Tibial artery (tissue), 4 donors: Measurements from ENCODE around the gene GLDN.

Experiments
- DNase-seq, 2 donors: peaks; one replicate each; pipeline ENCODE4 v3.0.0-alpha.2; 2019
- H3K27ac ChIP-seq, 2 donors: fragments of 200-600 bp; sonication (generic) in 1 of 2; 1 replicate in 1 of 2; 2 replicates in 1 of 2; pipeline ENCODE4 v1.5.1; 2018 to 2019; ENCODE audit warnings: mild to moderate bottlenecking in 1 of 2
- H3K27me3 ChIP-seq, 2 donors: fragments of 200-600 bp; sonication (generic) in 1 of 2; one replicate each; pipeline versions ENCODE4 v1.5.1 to v1.6.0; 2016 to 2019
- H3K36me3 ChIP-seq, 3 donors: fragments of 200-600 bp; sonication (generic) in 2 of 3; one replicate each; pipeline ENCODE4 v1.5.1; 2016 to 2019; ENCODE audit warnings: mild to moderate bottlenecking in 2 of 3
- H3K4me1 ChIP-seq, 4 donors: fragments of 200-600 bp; sonication (generic) in 2 of 4; 1 replicate in 3 of 4; 2 replicates in 1 of 4; pipeline ENCODE4 v1.5.1; 2016 to 2019
- H3K4me3 ChIP-seq, 2 donors: fragments of 200-600 bp; sonication (generic) in 1 of 2; 1 replicate in 1 of 2; 2 replicates in 1 of 2; pipeline ENCODE4 v1.5.1; 2018 to 2019; ENCODE audit warnings: mild to moderate bottlenecking in 2 of 2
- H3K9me3 ChIP-seq, 3 donors: fragments of 200-600 bp; sonication (generic) in 1 of 3; one replicate each; pipeline ENCODE4 v1.5.1; 2016 to 2019
- CTCF ChIP-seq, 2 experiments: fragments of 200-600 bp in 1 of 2; fragments of 450-650 bp in 1 of 2; IDR thresholded peaks; one replicate each; pipeline ENCODE4 v1.5.1; 2017 to 2019; ENCODE audit warnings: antibody characterized with exemption in 2 of 2, mild to moderate bottlenecking in 1 of 2, moderate library complexity in 1 of 2
- intact Hi-C: fragments of 100-400 bp; cut with DNase I; formaldehyde crosslinking; loops from one replicate; pipeline ENCODE4 v1.15.0; 2023; ENCODE audit warnings: low total_unique reads

Gene GLDN

DNA sequence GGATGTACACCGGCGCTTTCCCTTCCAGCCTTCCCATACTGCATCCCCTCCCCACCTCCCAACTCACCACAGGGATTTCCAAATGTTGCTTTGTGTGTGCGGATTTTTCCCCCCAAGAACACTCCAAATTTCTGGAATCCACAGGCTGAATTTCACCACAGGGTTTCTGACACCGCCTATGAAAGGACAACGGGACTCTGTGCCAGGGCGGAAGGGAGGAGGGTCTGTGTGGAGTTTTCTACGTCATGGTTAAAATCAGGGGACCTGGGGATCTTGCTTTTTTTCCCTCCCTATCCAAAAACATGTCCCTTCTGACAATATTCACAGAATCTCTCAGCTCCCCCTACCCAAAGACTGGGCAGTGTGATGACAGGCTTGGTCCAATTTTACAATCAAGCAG, 17.7 kb upstream of the GLDN start:
- no peak for TF ChIP-seq CTCF (IDR thresholded peaks at IDR 0.05)
- Histone ChIP-seq H3K27me3 (no peaks in the 10 kb centered on the region), H3K27ac (no peak overlapping the region), H3K4me1 (peaks cover 0 to 13% (median 0%) of the 10 kb centered on the region in 4 donors), H3K36me3 (no peaks in the 10 kb centered on the region), H3K4me3 (no peak overlapping the region), H3K9me3 (no peaks in the 10 kb centered on the region)
- intact Hi-C loops, result no loop called here
- DNase-seq, result peak in 1 of 2 donors; percentile 21

- H3K27ac ChIP-seq, result no peak overlapping the region
- H3K4me1 ChIP-seq, result peaks cover 0 to 13% (median 0%) of the 10 kb centered on the region in 4 donors
- H3K27me3 ChIP-seq, result no peaks in the 10 kb centered on the region
- DNase-seq, result peak in 1 of 2 donors; percentile 12
- intact Hi-C loops, result no loop called here
- H3K9me3 ChIP-seq, result no peaks in the 10 kb centered on the region
- H3K4me3 ChIP-seq, result no peak overlapping the region
- H3K36me3 ChIP-seq, result no peaks in the 10 kb centered on the region
- TF ChIP-seq CTCF (IDR thresholded peaks at IDR 0.05), result no peak
These were observed 16.3 kb upstream of the GLDN start for GRCh38 chr15:51325167-51325566.

GRCh38 chr15:51327081-51327480, 14.4 kb upstream of the GLDN start:
- DNase-seq, result no peak
- Histone ChIP-seq H3K4me1 (peaks cover 0 to 11% (median 0%) of the 10 kb centered on the region in 4 donors), H3K4me3 (no peak overlapping the region), H3K27ac (no peak overlapping the region), H3K27me3 (no peaks in the 10 kb centered on the region), H3K36me3 (no peaks in the 10 kb centered on the region), H3K9me3 (no peaks in the 10 kb centered on the region)
- intact Hi-C loops, result no loop called here
- TF ChIP-seq CTCF (IDR thresholded peaks at IDR 0.05), result no peak

GRCh38 chr15:51328926-51329325, 12.5 kb upstream of the GLDN start:
- TF ChIP-seq CTCF (IDR thresholded peaks at IDR 0.05), result no peak
- Histone ChIP-seq H3K4me3 (no peak overlapping the region), H3K27ac (no peak overlapping the region), H3K36me3 (no peaks in the 10 kb centered on the region), H3K27me3 (no peaks in the 10 kb centered on the region), H3K9me3 (no peaks in the 10 kb centered on the region), H3K4me1 (peaks cover 0 to 12% (median 0%) of the 10 kb centered on the region in 4 donors)
- intact Hi-C loops, result no loop called here
- no peak for DNase-seq

DNA sequence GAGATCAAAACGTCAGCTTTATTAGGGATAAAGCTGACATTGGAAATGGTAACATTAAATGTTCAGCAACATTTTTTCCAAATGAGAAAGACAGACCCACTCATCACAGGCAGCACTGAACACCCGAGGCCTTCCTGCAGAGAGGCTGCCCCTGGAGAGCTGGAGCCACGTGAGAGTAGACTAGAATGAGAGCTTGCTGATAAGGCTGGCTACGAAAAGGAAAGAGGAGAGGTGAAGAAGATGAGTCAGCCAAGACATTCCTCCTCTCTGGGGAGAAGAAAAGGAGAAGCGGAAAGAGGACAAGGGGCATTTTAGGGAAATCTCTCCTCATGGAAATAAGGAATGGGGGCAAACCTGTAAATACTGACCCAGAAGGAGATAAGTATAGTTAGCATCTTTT, 10.3 kb upstream of the GLDN start:
- TF ChIP-seq CTCF (IDR thresholded peaks at IDR 0.05), result no peak
- Histone ChIP-seq H3K36me3 (no peaks in the 10 kb centered on the region), H3K4me1 (peaks cover 0 to 34% (median 4%) of the 10 kb centered on the region in 4 donors), H3K4me3 (no peak overlapping the region), H3K27me3 (no peaks in the 10 kb centered on the region), H3K9me3 (no peaks in the 10 kb centered on the region), H3K27ac (no peak overlapping the region)
- intact Hi-C loops, result no loop called here
- DNase-seq, result no peak
